COLO668 (cell line): Measurements from ENCODE around the gene KCNQ5.

Experiments
- DNase-seq: peaks from one replicate; lab custom pipeline; 2025; ENCODE audit not compliant: unreplicated experiment; lab: John Stamatoyannopoulos, UW

KCNQ5 gene

DNA sequence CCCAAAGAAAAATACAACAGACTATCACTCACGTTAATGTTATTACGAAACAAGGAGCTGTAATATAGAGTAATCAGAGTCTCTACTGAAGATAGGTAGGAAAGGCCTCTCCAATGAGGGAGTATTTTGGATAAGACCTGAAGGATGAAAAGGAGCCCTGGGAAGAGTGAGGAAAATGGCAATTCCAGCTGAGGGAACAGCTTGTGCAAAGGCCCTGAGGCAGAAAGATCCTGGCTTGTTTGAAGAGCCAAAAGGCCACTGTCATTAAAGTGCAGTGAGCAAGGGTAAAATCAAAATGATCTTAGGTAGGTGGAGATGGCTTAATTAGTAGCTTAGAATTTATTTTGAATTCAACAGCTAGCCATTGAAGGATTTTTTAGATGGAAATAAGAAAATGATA, 464.9 kb downstream of the KCNQ5 start:
- DNase-seq = no peak

DNA sequence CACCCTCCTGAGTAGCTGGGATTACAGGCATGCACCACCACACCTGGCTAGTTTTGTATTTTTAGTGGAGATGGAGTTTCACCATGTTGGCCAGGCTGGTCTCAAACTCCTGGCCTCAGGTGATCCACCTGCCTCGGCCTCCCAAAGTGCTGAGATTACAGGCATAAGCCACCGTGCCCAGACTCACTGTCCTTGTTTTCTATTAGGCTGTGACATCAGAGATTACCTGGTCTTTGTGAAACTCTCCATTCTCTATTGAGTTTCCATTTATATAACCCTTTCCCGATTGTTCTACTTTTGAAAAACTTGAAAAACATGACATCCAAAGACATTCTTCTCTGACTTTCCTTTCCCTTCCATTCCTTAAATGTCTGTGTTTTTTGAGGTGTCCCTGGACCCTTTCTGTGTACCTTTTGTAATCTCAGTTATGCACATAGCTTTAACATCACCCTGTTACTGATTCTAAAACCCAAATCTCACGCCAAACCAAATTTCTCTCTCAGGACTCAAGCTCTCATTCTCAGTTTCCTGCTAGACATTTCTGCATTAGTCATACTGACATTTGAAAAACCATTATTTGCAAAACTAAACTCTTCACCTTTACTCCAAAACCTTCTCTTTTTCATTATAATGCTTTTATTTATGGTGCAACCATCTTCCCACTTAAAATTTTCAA, 466.4 kb downstream of the KCNQ5 start:
- DNase-seq = no peak

DNA sequence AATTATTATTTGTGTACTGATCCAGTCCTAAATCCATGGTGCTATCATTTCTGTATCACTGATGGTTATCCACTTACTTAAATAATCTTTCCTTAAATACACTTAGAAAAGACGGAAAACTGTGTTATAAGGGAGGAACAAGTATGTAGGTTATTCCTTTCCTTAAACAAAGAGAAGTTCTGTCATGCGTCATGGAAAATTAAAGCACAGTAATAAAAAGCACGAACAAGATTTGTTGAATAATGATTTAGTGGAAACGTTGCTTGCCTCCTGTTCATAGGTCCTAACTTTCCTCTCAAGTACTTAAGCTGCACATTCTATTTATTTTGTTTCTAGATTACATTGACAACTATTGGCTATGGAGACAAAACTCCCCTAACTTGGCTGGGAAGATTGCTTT, 483.1 kb downstream of the KCNQ5 start:
- no peak for DNase-seq

DNA sequence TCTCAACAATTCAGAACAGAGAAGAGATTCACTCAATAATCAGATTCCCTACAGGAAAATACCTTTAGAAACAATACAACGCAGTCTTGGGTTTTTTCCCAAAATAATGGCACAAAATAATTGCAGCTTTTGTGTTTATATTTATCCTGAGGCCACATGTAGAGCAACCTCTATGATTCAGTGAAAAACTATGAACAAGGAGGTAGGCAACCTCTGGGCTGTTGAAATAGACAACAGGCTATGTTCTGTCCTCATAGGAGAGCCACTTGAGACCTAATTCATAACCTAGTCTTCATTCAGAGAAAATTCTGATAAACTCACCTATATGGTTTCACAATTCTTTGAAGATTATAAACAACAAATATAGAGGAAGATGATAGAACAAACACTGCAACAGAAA, 485.2 kb downstream of the KCNQ5 start:
- DNase-seq = no peak

DNA sequence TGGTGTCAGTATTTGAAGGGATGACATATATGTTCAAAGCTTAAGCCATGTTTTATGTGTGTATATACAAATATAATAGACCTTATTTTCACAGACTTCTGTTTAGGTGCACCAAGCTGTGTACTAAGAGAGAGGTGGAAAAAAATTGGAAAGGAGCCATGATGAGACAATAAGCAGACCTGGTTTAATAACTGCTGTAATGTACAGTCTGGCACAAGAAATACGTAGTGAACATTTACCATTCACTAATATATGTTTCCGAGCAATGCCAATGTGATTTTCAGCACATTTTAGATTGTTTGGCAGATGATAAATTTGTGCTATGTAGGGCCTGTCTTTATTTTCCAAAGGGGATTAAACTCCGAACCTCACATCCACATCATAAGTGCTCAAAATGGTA, 487.1 kb downstream of the KCNQ5 start:
- no peak for DNase-seq

DNA sequence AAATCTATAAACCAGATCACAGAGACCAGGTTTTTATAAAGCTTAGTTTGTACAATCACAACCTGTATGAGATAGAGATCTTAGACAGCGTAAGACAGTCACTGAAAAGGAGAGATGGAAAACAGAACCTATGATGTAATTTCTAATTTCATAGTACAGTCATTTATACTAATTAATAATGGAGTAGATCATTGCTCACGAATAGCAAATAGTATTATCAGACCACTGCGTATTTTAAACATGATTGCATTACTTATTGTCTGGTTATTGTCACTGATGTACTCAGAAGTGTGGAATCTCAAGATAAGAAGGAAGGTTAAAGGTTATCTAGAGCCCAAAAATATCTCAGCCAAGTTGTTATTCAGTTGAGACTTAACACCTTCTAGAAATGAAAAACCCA, 487.8 kb downstream of the KCNQ5 start:
- no peak for DNase-seq

DNA sequence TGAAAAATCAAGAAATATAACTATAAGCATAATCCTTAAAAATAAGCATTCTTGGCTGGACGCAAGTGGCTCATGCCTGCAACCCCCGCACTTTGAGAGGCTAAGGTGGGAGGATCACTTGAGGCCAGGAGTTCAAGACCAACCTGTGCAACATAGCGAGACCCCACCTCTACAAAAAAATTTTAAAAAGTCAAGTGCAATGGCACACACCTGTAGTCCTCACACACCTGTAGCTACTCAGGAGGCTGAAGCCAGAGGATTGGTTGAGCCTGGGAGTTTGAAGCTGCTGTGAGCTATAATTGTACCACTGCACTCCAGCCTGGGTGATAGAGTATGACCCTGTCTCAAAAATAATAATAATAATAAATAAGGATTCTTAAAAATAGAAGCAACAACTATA, 494.5 kb downstream of the KCNQ5 start:
- no peak for DNase-seq

DNA sequence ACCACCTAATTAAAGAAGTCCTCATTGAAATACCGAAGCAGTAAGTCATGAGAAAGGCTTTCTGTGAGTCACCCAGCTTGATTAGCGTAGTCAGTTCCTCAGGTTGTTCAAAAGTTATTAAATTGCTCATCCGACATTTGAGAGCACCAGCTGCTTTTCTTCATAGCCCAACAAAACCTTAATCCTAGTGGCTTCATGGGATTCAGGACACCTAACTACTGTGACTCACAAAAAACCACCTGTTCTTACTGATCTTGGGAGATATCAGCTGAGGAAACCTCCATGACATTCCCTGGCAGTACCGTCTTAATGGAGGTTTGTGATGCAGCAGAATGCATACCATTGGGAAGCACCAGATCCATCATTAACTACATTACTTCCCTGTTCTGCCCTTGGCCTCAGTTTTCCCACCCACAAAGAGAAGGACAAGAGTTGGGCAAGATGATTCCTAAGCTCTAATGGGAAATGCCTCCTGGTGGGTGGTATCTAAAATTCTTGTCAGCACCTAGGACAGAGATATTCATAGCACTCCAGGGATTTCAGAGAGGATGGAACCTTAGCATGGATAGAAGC, 499.6 kb downstream of the KCNQ5 start:
- no peak for DNase-seq

DNA sequence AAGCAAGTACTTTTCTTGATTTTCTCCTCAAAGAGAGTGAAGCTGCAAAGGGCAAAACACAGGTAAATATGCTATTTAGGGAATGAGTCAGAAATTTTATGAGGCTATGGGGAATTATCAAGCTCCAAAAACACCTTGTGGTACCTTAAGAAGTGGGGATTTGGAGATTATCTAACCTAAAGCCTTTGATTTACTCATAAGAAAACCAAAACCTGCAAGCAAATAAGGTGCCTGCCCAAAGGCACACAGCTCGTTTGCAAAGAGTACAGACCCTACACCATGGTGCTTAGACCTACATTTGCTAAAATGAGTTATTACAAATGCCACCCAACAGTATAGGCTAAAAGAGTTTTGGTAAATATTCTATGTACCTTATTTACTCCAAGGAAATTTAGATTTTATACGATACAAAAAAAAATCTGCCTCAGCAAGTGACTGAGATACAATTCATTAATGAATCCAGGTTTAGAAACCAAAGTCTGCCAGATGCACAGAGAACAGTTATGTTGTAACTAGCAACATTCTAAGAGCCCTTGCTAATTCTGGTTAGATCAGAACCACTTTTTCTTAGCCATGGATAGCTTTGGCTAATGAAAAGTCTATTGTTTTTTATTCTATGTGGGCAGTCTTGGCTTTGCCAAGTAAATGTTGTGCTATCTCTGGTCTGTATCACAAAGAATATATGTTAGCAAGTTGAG, 501.9 kb downstream of the KCNQ5 start:
- no peak for DNase-seq

DNA sequence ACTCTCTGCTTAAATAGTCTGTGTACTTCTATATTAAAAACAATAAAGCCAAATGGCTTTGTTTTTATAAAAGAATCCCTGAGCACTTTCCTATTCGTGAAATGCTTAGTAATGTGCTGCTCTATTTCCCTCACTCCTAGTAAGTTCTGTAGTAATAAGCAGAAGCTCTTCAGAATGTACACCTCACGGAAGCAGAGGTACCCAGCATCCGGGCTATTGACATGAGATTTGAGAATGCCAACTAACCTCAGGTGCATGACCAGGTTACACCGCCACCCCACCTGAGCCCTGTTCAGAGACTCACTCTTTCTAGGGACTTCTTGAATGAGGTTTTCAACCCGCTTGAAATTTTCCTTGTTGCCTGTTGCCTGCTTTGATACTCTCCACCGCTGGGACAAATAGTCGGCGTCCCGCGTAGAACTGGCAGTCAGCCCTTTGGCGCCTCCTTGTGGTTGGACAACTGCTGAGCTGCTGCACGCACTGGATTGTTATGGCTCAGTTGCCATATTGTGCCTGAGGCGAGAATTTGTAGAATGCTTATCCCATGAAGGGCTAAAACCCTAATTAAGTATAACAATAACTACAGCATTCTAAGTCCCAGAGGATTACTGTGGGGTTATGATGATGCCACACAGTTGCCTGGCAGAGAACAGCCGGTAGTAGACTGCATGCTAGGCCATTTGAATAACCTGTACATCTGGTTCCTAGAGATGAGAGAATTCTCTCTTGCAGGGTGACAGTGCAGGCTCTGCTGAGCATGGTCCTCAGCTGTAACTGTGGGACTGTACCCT, 508.0 kb downstream of the KCNQ5 start:
- DNase-seq = peak; percentile 62

DNA sequence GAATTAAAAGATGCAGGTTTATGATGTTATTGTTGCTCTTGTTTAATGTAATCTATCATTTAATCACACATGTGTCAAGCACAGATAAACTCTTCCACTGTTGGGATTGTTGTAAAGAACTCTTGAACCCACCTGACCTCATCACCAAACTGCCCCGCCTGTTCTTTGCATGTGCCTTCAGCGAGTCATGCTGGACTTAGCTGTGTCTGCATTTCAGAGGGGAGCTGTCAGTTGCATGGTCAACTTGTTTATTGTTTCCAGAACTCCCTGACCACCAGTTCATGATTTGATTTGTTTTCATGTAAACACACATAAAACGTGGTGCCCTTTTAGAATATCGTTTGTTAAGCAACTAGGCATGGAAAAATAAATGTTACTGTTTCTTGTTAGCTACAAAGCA, 509.8 kb downstream of the KCNQ5 start:
- DNase-seq = no peak

DNA sequence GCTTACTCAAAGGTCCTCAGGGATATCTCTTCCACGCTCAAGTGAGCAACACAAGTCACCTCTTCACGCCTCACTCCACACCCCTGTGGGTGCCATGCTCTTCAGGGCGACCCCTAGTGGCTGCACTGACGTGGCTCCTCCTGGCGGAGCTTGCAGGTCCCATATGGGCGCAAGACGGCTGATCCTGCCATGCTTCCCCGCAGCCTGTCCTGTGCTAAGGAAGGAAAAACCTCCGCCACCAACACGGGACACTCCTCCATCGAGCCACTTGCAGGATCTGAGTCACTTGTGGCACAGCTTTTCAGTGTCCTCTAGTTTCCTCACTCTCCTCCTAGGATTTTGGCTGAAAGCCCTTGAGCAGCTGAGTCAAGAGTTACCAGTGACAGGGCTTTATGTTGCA, 512.7 kb downstream of the KCNQ5 start:
- peak; percentile 10 for DNase-seq

DNA sequence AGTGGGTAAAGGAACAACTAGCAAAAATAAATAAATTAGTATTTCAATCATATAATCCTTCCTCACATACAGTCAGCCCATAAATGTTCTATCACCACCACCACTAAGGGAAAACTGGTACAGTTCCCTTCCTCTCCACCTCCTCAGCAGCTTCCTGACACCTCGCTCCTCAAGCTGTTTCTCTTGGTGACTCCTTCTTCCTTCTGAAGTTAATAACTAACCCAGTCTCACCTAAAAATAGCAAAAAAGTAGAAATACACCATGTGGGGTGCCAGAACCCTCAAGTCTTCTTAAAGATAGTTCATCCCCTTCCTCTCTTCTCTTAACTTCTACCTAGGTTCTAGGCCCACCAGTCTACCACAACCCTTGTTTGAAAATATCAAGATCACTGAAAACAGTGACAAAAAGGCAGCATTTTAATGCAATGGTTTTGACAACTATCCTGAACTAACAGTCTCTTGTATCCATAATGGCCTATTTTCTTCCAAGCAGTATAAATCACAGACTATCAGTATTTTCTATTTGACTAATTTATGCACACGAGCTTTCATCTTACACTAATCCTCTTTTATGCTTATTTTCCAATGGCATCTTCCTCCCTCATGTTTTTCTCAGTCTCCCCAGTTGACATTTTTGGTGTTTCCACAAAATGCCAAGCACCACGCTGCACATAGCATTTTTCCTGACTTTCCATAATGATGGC, 518.0 kb downstream of the KCNQ5 start:
- no peak for DNase-seq

DNA sequence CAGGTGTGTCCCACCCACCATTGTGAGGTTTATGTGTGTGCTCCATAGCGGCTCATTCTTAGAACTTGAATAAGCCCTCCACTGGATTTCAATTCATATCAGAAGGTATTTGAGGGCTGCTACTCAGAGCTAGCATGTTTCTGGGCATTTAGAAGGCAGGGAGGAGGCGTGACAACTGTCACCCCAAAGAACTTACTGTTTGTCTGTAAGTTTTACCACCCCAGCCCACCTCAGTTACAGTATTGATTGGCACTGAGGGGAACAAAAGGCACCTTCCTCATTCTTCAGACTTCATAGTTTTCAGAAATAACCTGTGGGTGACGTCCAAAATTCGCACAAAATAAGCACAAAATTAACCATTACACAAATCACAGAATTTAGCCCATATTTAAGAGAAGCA, 521.7 kb downstream of the KCNQ5 start:
- no peak for DNase-seq

DNA sequence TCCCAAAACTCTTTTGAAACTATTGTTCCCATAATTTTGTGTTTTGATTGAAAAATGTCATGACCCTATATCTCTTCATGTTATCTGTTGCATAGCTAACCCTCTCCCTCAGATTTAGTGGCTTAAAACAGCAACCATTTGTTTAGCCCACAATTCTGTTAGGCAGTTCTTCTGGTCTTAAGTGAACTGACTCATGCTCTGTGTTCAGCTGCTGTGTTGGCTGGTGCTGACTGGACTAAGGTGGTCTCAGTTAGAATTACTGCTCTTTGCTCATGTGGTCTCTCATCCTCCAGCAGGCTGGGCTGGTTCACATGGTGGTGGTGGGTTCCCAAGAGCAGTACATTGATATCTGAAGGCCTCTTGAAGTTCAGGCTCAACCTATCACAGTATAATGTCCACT, 522.7 kb downstream of the KCNQ5 start:
- DNase-seq = no peak

DNA sequence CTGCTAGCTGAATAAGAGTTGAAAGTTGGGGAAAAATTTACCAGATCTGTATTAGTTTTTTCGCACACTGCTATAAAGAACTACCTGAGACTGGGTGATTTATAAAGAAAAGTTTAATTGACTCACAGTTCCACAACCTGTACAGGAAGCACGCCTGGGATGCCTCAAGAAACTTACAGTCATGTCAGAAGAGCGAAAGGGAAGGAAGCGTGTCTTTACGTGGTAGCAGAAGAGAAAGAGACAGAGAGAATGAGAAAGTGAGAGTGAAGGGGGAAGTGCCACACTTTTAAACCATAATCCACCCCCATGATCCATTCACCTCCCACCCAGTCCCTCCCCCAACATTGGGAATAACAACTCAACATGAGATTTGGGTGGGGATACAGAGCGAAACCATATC, 523.8 kb downstream of the KCNQ5 start:
- DNase-seq = no peak

DNA sequence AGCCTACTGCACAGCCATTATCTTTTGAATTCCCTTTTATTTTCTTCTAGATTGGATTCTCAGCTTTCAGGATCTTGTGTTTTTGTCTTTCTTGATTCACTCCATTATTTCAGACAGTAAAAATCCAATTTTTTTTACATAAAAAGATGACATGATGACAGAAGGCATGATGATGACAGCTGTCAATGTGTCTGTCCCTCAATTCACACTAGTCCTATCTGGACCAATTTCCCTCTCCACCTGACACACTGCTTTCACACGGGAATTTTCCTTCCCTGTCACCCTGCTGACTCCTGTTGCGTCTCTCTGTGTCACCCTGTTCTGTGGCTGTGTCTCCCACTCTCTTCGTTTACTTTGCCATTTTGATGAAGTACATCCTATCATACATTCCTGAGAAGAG, 529.9 kb downstream of the KCNQ5 start:
- no peak for DNase-seq

DNA sequence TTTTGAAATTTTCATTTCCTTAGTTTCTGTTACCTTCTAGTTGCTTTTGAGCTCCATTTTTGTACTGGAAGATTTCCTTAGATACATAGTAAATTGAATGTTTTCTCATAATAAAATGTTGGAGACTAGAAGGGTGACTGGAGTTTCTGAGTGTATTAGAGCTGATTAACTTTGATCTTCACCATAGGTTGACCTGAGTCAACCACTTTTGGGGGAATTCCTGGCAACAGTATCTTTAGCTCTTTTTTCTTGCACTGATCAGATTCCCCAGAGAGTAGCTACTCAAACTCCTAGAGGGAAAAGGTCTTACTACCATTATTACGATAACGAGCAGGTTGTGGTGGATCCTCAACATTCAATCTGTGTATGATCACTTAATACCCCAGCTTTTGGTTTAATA, 530.7 kb downstream of the KCNQ5 start:
- no peak for DNase-seq

DNA sequence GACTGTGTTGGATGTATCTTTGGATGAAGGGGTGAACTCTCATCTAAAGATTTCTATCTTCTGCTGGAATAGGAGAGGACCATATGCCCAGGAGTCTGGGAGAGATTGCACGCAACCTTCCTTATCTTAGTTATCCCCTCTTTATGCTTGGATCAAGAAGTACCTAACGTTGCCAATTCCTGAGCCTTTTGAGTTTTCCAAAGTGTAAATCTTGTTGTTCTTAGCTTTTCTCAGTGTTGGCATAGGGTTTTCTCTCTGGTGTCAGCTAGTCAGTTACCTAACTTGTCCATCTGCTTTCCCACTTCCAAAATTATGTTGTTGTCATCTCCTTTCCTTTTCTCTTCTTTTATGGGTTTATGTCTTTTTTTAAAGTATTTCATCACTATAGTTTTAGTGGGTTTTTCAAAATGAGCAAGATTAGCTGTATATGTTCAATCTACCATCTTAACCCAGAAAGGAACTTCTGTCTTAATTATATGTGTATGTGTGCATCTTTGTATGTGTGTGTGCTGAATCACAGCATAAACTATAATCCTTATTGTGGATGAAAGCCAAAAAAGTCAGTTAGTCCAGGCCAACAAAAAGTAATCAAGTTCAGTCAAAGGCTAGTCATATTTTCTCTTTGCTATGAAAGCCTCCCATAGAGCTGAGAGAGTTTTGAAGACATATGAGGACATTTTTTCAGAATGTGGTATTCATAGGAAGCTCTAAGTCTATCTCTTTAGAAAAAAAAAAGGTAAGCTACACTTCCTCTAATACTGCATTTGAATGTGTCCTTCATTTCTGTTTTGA, 531.3 kb downstream of the KCNQ5 start:
- no peak for DNase-seq
